HG03103 (cell line): ENCODE data around the gene ZNF584.

ENCODE experiments used
- ATAC-seq: cut with Tn5 transposase; IDR thresholded peaks from one replicate; pipeline ENCODE4 v1.9.1; 2021; ENCODE audit warnings: low read depth; ENCODE audit not compliant: unreplicated experiment

Gene ZNF584

GRCh38 chr19:58385891-58386575 lies 22.4 kb upstream of the ZNF584 start:
- ATAC-seq = peak; percentile 3

GRCh38 chr19:58386576-58387337 lies 21.7 kb upstream of the ZNF584 start, which contains the start of gene RPS5:
RPS5 (plus strand) TSS chr19:58387269; CDS start chr19:58388138, 869 bp downstream.
- peak; percentile 82 for ATAC-seq

- ATAC-seq = no peak
Measured at GRCh38 chr19:58387338-58388174, 20.9 kb upstream of the ZNF584 start.

GRCh38 chr19:58388175-58388526 lies 20.3 kb upstream of the ZNF584 start:
- no peak for ATAC-seq

GRCh38 chr19:58392945-58393724 lies 15.3 kb upstream of the ZNF584 start:
- no peak for ATAC-seq

GRCh38 chr19:58393725-58394033 lies 14.8 kb upstream of the ZNF584 start:
- no peak for ATAC-seq

GRCh38 chr19:58394821-58395219 lies 13.6 kb upstream of the ZNF584 start:
- no peak for ATAC-seq

GRCh38 chr19:58395220-58395978 lies 13.1 kb upstream of the ZNF584 start, which contains the start of gene RNF225:
RNF225 (plus strand) TSS chr19:58395656; CDS start chr19:58396090, 434 bp downstream.
- ATAC-seq = no peak

- no peak for ATAC-seq
Measured at GRCh38 chr19:58395979-58396627, 12.3 kb upstream of the ZNF584 start.

- no peak for ATAC-seq
Measured at GRCh38 chr19:58396691-58397532, 11.5 kb upstream of the ZNF584 start.

GRCh38 chr19:58397533-58398037 lies 10.9 kb upstream of the ZNF584 start:
- ATAC-seq = no peak

- ATAC-seq = no peak
Measured at GRCh38 chr19:58398087-58398486, 10.4 kb upstream of the ZNF584 start.

GRCh38 chr19:58398545-58398944 lies 9.9 kb upstream of the ZNF584 start:
- ATAC-seq = no peak

GRCh38 chr19:58399903-58400302 lies 8.5 kb upstream of the ZNF584 start:
- no peak for ATAC-seq

- ATAC-seq = no peak
Measured at GRCh38 chr19:58400316-58400915, 8.0 kb upstream of the ZNF584 start.

GRCh38 chr19:58400916-58401839 lies 7.3 kb upstream of the ZNF584 start:
- ATAC-seq = peak; percentile 98
